Adipocyte (in vitro differentiated cells): ENCODE results near the gene SELENON.
"Not testable (repeated sequence)": the region's sequence is repeated elsewhere in the genome, so short reads cannot be mapped to it uniquely, and the experiment has no call there.

ENCODE experiments used
- DNase-seq: peaks from one replicate; pipeline ENCODE4 v3.0.0-alpha.2; 2015; ENCODE audit warnings: low read depth
- H3K27me3 ChIP-seq: replicated peaks from 2 replicates; pipeline ENCODE4 v1.7.0; 2013; ENCODE audit warnings: mild to moderate bottlenecking, low read length, moderate library complexity; ENCODE audit not compliant: control insufficient read depth, insufficient read depth
- H3K36me3 ChIP-seq: 2 replicates; pipeline ENCODE4 v1.7.0; 2013; ENCODE audit warnings: low read length, mild to moderate bottlenecking, moderate library complexity; ENCODE audit not compliant: control insufficient read depth, insufficient read depth, severe bottlenecking
- H3K4me1 ChIP-seq: 2 replicates; pipeline ENCODE4 v1.7.0; 2013; ENCODE audit warnings: mild to moderate bottlenecking, low read length, moderate library complexity; ENCODE audit not compliant: control insufficient read depth, insufficient read depth
- H3K4me3 ChIP-seq: 2 replicates; pipeline ENCODE4 v1.7.0; 2013; ENCODE audit warnings: mild to moderate bottlenecking, low read length, moderate library complexity
- H3K9ac ChIP-seq: 2 replicates; pipeline ENCODE4 v1.7.0; 2013; ENCODE audit warnings: mild to moderate bottlenecking, low read length, moderate library complexity
- H3K9me3 ChIP-seq: 2 replicates; pipeline ENCODE4 v1.7.0; 2013; ENCODE audit warnings: mild to moderate bottlenecking, low read length, moderate library complexity; ENCODE audit not compliant: control insufficient read depth

SELENON gene

DNA sequence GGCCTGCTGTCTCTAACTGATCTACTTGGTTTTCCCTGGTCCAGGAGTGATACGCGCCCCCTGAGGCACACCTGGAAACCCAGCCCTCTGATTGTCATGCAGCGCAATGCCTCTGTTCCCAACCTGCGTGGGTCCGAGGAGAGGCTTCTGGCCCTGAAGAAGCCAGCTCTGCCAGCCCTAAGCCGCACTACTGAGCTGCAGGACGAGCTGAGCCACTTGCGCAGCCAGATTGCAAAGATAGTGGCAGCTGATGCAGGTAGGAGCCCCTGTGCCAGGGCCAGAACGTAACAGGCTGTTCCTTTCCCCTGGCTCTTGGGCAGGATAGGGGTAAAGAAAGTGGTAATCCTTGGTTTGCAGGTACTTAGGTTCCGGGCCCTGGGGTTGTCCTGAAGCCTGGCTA, 26.6 kb downstream of the SELENON start:
- H3K9ac ChIP-seq, result no peak overlapping the region
- H3K27me3 ChIP-seq, result no peaks in the 10 kb centered on the region
- peaks cover 57% of the 10 kb centered on the region for H3K36me3 ChIP-seq
- H3K4me1 ChIP-seq, result peaks cover 20% of the 10 kb centered on the region
- no peaks in the 10 kb centered on the region for H3K9me3 ChIP-seq
- no peak overlapping the region for H3K4me3 ChIP-seq
- no peak for DNase-seq

DNA sequence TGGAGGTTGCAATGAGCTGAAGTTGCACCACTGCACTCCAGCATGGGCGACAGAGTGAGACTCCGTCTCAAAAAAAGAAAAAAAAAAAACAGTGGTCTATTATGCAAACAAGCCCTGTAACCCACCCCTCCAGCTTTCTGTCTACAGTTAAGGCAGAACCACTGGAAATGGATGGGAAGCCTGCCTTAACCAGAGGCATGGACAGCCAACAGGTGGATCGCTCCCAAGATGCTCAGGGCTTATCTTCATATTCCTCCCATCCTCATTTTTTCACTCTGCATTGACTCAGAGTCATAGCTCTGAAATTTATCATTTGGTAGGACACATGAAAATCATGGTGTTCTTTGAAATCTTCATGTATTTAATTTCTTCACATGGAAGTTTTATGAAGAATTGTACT, 28.5 kb downstream of the SELENON start:
- Histone ChIP-seq H3K9me3 (no peaks in the 10 kb centered on the region), H3K36me3 (peaks cover 76% of the 10 kb centered on the region), H3K27me3 (no peaks in the 10 kb centered on the region), H3K9ac (no peak overlapping the region), H3K4me3 (no peak overlapping the region), H3K4me1 (peaks cover 4% of the 10 kb centered on the region)
- DNase-seq, result no peak

DNA sequence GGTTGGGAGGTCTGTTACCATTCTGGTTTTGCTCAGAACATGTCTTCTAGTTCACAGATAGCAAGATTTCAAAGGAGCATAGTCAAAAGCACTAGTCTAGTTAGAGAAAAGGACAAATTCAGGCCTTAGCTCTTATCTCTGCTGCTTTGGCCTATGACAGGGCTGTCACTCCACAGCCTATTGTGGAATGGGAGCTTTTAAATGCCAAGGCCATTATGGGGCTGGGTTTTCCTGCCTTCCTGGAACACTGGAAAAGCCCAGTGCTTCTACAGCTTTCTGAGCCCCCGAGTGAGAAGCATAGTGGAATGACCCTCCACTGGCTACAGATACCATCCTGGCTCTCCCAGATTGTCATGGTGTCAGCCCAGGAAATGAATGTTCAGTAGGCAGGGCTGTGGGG, 29.1 kb downstream of the SELENON start:
- Histone ChIP-seq H3K4me1 (peaks cover 3% of the 10 kb centered on the region), H3K36me3 (peaks cover 82% of the 10 kb centered on the region), H3K9ac (no peak overlapping the region), H3K9me3 (no peaks in the 10 kb centered on the region), H3K4me3 (no peak overlapping the region), H3K27me3 (no peaks in the 10 kb centered on the region)
- no peak for DNase-seq

DNA sequence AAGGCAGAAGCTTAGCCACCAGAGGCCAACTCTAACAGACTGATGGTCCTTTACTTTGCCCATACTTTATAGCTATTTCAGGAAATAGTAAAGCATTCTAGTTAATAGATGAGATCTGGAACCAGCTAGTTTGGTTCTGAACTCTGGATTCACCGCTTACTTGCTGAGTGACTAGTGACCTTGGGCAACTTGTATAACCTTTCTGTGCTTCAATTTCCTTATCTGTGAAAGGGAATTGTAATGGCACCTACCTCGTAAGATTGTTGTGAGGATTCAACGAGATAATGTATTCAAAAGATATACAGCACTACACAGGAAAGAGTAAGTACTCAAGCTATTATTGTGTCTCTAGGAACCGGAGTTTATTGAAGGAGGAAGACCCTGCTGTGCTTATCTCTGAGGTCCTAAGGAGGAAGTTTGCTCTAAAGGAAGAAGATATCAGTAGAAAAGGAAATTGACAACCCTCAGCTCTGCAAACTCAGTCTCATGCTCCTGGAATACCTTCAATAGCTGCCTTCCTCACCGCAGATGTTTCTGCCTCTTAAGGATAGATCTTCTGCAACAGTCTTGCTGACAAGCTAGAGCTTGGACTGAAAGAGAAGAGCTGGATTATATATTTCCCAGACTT, 31.7 kb downstream of the SELENON start:
- no peak overlapping the region for H3K9ac ChIP-seq
- peaks cover 75% of the 10 kb centered on the region for H3K36me3 ChIP-seq
- peaks cover 8% of the 10 kb centered on the region for H3K4me1 ChIP-seq
- no peak overlapping the region for H3K4me3 ChIP-seq
- H3K27me3 ChIP-seq, result no peaks in the 10 kb centered on the region
- no peaks in the 10 kb centered on the region for H3K9me3 ChIP-seq
- no peak for DNase-seq

DNA sequence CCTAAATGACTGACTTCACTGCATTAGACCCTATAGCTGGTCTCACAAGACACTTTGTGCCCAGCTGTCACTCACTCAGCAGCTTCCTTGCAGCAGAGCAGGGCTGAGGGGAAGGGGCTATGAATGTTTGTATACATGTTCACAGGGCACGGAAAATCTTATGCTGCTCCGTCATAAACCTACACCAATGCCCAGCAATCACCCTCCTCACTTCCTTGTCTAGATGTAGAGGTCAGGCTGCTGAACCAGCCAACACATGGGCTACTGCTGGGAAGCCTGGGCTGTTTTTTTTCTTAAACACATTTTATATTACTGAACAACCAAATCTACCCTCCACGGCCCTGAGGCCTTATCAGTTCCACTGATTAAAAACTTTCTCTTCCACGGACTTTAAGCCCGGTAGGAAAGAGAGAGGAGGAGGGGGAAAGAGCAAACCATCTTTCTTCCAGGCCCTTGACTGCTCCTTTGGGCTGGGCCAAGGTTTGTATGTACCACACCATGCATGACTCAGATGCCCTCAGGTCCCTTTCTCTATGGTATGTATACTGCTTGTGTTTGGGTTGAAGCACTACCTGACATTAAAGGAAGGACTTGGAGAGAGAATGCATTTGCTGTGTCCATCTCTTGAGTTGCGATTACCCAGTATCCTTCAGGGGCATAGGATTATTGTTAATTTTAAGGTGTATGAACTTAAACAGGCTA, 32.5 kb downstream of the SELENON start:
- Histone ChIP-seq H3K9me3 (no peaks in the 10 kb centered on the region), H3K27me3 (no peaks in the 10 kb centered on the region), H3K4me1 (peaks cover 8% of the 10 kb centered on the region), H3K36me3 (peaks cover 67% of the 10 kb centered on the region), H3K9ac (no peak overlapping the region), H3K4me3 (no peak overlapping the region)
- no peak for DNase-seq

DNA sequence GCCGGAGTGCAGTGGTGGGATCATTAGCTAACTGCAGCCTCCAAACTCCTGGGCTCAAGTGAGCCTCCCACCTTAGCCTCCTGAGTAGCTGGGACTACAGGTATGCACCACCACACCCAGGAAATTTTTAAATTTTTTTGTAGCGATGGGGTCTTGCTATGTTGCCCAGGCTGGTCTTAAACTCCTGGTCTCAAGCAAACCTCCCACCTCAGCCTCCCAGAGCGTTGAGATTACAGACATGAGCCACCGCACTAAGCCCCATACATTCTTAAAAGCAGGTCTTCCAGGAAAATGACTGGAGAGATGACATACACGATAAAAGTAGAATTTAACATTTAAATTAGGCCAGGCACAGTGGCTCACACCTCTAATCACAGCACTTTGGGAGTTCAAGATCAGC, 33.2 kb downstream of the SELENON start:
- Histone ChIP-seq H3K36me3 (peaks cover 61% of the 10 kb centered on the region), H3K9me3 (no peaks in the 10 kb centered on the region), H3K4me3 (no peak overlapping the region), H3K27me3 (no peaks in the 10 kb centered on the region), H3K9ac (no peak overlapping the region), H3K4me1 (peaks cover 8% of the 10 kb centered on the region)
- no peak for DNase-seq

DNA sequence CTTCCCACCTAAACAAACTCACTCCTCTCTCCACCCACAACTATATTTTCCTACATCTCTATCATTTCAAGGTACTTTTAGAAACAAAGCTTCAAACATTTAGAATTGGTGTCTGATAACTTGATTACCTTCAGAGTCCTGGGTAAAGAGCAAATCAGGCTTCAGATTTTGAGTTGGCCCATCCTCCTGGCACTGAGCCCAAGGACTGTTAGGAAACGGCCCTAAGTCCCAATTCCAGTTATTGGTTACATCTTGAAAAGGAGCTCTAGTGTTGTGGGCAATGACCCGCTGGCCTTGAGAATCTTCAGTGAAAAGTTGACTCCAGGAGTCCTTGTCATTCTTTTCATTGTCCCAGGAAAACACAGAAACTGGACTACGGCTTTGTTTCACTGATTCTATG, 34.9 kb downstream of the SELENON start:
- Histone ChIP-seq H3K9me3 (no peaks in the 10 kb centered on the region), H3K9ac (no peak overlapping the region), H3K27me3 (no peaks in the 10 kb centered on the region), H3K4me1 (peaks cover 8% of the 10 kb centered on the region), H3K4me3 (no peak overlapping the region), H3K36me3 (peaks cover 43% of the 10 kb centered on the region)
- DNase-seq, result no peak

DNA sequence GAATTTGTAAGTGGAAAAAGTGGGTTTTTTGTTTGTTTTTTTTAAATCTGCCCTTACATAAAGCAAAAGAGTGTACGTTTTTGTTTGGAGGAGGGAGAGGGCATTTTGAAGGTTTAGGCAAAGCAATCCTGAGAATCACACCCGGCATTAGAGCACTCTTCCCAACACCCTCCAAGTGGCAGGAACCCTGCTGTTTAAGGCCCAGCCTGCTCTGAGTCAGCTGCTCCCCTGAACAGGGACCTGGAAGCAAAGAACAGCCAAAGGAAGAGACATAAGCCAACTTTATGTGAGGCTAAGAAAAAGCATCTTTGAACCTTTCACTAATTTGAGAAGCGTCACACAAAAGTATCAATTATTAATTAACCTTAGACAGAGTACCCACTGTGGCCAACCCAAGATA, 36.7 kb downstream of the SELENON start:
- Histone ChIP-seq H3K9ac (no peak overlapping the region), H3K36me3 (peaks cover 25% of the 10 kb centered on the region), H3K4me1 (peaks cover 8% of the 10 kb centered on the region), H3K9me3 (no peaks in the 10 kb centered on the region), H3K4me3 (no peak overlapping the region), H3K27me3 (no peaks in the 10 kb centered on the region)
- DNase-seq, result no peak

DNA sequence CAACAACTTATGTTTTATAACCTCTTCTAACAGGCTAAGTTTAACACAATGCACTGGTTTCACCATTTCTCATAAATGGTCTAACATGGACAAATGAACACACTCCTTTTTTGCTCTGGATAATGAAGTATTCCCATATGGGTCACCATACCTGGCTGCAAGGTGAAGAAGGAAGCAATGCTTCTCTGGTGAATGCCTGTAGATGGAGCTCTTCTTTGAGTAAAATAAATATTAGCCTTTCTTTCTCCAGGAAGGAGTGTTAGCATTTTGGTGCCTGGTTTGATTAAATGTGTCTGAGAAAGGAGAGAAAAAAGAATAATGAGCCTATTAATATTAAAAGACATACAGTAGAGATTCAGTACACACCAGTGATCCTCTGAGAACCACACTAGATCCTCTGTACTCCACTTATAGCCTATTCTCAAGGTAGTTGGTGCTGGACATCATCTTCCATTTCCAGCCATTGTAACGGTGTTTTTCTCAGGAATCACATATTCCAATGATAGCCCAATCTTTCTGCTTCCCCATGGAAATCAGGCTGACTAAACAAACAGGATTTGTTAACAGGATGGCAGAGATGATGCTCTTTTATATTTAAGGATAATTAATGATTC, 37.4 kb downstream of the SELENON start:
- H3K9ac ChIP-seq, result no peak overlapping the region
- H3K4me1 ChIP-seq, result peaks cover 8% of the 10 kb centered on the region
- H3K36me3 ChIP-seq, result peaks cover 18% of the 10 kb centered on the region
- H3K4me3 ChIP-seq, result no peak overlapping the region
- H3K27me3 ChIP-seq, result no peaks in the 10 kb centered on the region
- H3K9me3 ChIP-seq, result no peaks in the 10 kb centered on the region
- no peak for DNase-seq

DNA sequence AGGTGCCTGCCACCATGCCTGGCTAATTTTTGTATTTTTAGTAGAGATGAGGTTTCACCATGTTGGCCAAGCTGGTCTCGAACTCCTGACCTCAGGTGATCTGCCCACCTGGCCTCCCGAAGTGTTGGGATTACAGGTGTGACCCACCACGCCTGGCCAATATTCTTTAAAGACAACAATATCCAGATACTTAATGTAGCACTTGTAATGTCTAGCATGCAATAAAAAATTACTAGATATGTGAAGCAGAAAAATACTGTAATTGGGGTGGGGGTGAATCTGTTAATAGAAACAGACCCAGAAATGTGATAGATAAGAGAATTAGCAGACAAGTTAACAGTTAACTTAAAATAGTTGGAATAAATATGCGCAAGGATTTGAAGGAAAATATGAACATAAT, 39.8 kb downstream of the SELENON start:
- H3K4me1 ChIP-seq, H3K36me3 ChIP-seq: not testable (repeated sequence)

DNA sequence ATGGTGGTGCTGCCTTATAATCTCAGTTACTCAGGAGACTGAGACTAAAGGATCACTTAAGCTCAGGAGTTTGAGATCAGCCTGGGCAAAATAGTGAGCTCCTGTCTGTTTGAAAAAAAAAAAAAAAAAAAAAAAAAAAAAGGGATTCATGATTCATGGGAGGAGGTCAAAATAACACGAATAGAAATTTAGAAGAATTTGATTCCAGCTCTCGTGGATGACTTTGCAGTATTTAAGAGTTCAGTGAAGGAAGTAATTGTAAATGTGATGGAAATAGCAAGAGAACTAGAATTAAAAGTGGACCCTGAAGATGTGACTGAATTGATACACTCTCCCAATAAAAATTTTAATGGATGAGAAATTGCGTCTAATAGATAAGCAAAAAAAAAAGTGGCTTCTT, 43.5 kb downstream of the SELENON start:
- Histone ChIP-seq H3K9me3 (no peaks in the 10 kb centered on the region), H3K4me1 (no peaks in the 10 kb centered on the region), H3K4me3 (no peak overlapping the region), H3K36me3 (no peaks in the 10 kb centered on the region), H3K9ac (no peak overlapping the region), H3K27me3 (no peaks in the 10 kb centered on the region)
- DNase-seq, result no peak

More for the DNA sequence above, 39.8 kb downstream of the SELENON start:
- not testable (repeated sequence) for H3K9ac ChIP-seq, H3K27me3 ChIP-seq, H3K9me3 ChIP-seq, DNase-seq, H3K4me3 ChIP-seq
